ENCODE data around the gene IFNA5. TPM values are rescaled to one million over a fixed set of nuclear protein-coding genes. Genes with fewer than 3 reads are reported as not detected.

Gene IFNA5
- not detected for polyA plus RNA-seq (ENCODE audit: insufficient read length)

DNA sequence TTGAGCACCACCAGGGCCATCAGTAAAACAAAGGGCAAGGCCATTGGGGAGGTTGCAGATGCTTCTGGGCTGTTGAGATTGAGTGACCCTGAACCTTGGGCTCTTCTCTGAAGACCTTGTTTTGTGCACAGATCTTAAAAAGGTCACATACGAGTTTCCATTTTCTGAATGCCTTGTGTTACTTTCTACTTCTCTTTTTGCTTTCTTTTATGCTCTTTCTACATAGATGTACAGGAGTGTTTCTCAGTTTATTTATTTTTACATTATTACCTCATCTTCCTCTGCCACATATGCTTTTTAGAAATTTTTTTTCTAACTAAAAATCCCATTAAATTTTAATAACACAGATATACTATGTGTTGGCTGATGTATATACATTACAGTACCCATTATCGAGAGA is at the start of gene IFNA5:
IFNA5 (minus strand) TSS at position 101 of the 400 bp plus-strand sequence; CDS start at position 44, 57 bp downstream.
- no peak for DNase-seq (ENCODE audit: low read depth)

DNA sequence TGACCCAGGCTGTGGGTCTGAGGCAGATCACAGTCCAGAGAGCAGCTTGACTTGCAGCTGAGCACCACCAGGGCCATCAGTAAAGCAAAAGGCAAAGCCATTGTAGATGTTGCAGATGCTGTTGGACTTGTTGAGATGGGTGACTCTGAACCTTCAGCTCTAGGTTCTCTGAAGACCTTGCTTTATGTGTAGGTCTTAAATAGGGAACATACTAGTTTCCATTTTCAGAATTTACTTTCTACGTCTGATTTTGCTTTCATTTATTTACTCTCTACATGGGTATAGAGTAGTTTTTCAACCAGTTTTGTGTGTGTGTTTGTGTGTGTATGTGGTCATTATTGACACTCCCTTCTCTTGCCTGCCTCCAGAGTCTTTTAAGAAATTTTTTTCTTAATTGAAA is 45.7 kb upstream of the IFNA5 start, which contains the start of gene IFNA6:
IFNA6 (minus strand) TSS at position 101 of the 400 bp plus-strand sequence; CDS start at position 101, 0 bp downstream.
- DNase-seq (ENCODE audit: low read depth): no peak

DNA sequence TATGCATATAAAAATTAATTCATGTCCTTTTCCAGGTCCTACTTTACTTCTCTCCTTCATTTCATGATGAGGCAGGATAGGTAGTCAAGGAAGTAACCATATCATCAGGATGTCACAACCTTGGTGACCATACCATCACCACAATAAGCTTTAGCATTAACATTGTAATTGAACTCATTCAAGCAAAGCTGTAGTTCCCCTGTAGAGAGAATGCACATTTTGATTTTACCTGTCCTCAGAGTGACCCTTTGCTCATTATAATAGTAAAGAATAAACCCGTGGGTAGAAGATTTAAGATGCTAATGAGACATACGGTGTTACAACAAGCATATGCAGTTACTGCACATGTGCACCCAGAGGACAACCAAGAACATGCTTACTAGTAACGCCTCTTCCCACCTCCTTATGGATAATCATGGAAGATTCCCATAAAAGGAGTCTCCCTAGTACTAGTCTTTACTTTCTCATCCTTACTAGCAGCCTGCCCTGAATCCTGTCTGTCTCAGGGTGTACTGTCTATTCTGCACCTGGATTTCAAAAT is 43.4 kb upstream of the IFNA5 start:
- no peak for DNase-seq (ENCODE audit: low read depth)

DNA sequence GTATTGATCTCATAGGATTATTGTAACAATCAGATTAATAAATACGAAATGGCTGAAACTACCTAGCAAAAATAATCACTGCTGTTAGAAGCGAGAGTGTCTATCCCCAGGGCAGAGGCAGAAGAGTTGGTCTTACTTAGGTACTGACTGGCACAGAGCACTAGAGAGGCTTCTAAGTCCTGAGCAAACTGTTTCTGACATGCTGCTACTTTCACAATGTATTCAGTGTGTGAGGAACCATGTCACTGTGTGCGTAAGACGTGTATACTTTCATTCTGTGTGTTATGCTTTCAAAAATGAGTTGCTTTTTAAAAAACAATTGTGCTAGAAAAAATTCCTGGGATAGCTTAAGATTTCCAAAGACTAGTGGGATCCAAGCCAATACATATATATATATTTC is 35.6 kb upstream of the IFNA5 start:
- no peak for DNase-seq (ENCODE audit: low read depth)

DNA sequence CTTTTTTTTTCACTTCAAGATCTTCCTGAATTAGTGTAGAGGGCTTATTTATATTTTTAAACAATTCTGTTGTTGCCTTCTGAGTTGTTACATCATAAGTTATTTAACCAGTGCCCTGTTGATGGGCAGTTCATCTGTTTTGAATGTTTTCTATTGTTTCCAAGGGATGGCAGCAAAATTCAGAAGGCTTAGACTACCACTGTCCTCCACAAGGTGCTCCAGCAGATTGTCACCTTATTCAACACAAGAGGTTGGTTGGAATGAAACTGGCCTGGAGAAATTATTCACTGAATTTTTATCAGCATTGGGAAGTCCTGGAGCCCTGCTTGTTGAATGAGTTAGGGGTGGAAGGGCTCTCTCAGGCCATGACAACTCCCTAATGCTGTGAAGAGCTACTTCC is 31.3 kb upstream of the IFNA5 start:
- no peak for DNase-seq (ENCODE audit: low read depth)

DNA sequence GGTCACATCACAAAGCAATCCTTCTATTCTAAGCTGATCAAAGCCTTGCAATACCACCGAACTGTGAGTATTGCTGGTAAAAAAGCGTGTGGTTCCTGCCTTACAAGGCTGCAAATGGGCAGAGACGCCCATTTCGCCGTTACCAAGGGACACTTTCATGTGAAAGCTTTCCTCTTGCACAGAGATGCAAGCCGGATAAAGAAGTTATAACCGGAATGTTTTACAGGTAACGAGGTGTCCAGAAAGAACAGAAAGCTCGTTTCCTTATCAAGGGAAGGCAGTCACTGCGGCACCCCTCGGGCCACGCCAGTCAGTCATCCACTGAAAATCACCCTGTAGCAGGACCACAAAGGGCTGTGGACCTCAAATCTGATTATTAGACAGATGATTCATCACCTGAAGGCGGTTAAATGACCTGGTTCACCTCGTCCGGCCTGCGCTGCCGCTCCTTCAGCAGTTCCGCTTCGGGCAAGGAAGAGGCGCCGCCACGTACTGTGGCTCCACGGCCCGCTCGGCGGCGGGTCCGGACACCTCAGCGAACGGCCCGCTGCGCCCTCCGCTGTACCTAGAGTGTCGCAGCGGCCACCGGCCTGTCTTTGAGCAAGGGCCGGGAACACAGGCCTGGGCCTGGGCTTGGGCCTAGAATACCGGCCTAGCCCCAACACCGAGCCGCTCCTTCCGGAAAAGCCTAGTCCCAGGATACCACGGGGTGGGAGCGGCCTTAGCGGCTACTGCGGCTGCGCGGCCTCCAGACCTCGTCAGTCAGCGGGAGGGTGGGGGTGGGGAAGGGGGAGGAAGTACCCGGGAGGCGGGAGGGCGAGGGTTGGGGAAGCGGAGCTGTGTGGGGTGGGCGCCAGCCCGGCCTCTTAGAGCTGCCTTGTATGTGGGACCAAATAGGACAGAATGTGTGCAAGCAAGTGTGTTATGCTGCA is 29.9 kb upstream of the IFNA5 start, which contains the start of gene KLHL9:
KLHL9 (minus strand) TSS at position 704 of the 932 bp plus-strand sequence; CDS start at position 159, 545 bp downstream.
- DNase-seq (ENCODE audit: low read depth): peak; percentile 77

DNA sequence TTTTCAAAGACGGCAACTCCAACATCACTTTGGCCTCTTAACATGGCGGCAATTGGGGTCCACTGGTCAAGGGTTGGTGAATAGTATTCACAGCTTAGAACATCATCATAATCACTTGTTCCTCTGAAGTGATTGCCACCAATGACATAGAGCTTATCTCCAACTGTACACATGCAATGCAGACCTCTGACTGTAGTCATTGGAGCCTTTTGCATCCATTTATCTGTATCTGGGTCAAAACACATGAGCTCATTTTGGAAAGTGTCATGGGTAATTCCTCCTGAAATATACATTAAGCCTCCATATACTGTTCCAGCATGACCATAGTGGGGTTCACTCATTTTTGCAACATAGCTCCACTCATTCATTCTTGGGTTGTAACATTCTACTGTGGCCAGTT is 28.1 kb upstream of the IFNA5 start:
- no peak for DNase-seq (ENCODE audit: low read depth)

DNA sequence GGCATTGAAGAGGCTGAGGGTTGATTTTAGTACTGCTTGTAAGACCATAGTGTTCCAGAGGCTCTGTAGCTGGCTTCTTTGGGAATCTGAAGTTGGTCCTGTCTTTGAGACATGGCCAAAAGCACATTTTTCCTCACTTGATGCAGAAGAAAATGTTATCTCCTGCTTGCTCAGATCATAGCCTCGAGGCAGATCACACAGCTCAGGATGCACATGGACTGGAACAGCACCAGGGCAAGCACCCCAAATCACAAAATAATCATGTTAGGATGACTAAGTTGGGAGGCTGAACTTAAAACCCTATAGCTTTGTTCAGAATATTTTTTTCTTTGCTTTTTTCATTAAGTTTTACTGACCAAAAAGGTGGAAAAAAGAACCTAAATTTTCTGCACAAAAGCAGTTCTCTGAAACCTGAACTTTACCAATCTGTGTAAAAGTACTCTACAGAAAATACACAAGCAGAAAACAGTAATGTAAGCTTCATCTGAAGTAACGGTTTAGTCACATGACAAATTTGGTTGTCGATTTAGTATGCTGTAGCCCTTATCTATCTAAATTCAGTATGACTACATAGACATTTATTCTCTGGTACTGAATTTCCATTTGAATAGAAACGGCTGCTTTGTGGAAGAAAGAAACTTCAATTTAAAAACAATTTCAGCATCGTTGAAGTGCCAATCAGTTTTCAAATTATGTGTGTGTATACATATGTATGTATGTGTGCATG is 26.7 kb upstream of the IFNA5 start:
- DNase-seq (ENCODE audit: low read depth): no peak

DNA sequence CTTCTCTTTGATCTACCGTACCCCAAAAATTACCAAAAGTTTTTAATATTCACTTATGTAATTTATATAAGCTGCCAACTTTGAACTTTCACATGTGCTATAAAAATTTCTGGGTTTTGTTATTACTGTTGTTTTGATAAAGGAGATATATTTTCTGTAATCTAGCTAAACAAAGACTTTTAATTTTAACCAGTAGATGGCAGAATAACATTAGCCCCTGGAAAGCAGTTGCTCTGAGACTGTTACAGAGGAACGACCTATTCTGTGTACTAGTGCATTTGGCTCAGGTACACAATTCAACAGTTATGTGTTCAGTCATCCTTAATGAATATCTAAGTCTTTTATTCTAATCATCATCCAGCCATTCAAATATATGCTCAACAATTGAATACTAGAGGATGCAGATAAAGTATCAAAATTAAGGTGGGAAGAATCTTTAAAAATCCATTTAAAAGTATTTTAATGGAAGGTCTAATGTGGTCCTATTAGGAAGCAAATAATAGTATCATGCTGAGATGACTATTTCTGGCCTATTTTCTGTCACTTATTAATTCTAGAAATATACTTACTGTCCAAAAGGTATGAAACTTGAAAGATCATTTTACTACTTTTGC is 21.5 kb upstream of the IFNA5 start:
- DNase-seq (ENCODE audit: low read depth): no peak

DNA sequence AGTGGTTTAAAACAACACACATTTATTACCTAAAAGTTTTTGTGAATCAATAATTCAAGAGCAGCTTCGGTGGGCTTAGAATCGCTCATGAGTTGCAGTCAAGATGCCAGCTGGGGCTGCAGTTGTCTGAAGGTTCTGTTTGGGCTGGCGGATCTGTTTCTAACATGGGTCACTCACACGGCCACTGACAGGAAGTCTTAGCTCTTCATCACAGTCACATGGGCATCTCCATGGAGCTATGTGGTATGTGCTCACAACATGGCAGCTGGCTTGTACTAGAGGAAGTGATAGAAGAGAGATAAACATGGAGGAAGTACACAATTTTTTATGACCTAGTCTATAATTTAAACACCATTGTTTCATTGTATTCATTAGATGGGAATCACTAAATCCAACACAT is 18.9 kb upstream of the IFNA5 start:
- no peak for DNase-seq (ENCODE audit: low read depth)

DNA sequence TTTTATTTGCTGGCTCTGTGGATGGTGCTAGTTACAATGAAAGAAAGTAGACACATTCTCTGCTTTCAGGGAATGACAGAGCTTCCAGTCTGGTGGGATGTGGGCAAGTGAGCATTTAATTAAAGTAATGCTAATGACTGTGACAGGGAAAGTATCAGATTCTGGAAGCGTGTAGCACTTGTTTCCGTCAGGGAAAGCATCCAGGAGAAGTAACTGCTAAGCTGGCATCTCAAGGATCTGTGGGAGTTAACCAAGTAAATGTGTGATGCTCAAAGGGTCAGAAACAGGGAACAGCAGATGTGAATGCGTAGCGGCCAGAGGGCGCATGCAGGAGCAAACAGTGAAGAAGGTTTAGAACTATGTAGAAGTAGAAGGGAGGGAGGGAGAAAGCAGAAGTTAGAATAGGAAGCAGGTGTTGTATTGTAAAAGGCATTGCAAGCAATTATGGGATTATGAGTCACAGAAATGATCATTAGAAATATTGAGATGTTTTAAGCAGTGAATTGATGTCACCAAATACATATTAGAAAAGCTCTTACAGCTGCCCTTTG is 17.9 kb upstream of the IFNA5 start:
- no peak for DNase-seq (ENCODE audit: low read depth)

DNA sequence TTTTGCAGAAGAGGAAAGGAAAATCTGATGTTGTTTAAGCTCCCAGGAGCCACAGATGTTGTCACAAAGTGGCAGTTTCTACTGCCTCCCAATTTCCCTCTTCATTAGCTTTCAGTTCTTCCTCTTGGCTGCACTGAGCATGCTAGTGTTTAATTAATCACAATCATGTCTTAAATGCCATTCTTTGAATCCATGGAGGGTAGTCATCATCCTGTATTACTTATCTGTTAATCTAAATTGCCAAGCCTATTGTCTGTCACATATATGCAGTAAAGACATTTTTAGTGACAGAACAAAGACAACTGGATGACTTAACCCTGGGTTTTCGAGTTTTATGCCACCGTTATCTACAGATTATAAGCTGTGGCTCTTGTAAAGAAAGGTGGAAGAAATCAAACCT is 15.4 kb upstream of the IFNA5 start:
- DNase-seq (ENCODE audit: low read depth): no peak

DNA sequence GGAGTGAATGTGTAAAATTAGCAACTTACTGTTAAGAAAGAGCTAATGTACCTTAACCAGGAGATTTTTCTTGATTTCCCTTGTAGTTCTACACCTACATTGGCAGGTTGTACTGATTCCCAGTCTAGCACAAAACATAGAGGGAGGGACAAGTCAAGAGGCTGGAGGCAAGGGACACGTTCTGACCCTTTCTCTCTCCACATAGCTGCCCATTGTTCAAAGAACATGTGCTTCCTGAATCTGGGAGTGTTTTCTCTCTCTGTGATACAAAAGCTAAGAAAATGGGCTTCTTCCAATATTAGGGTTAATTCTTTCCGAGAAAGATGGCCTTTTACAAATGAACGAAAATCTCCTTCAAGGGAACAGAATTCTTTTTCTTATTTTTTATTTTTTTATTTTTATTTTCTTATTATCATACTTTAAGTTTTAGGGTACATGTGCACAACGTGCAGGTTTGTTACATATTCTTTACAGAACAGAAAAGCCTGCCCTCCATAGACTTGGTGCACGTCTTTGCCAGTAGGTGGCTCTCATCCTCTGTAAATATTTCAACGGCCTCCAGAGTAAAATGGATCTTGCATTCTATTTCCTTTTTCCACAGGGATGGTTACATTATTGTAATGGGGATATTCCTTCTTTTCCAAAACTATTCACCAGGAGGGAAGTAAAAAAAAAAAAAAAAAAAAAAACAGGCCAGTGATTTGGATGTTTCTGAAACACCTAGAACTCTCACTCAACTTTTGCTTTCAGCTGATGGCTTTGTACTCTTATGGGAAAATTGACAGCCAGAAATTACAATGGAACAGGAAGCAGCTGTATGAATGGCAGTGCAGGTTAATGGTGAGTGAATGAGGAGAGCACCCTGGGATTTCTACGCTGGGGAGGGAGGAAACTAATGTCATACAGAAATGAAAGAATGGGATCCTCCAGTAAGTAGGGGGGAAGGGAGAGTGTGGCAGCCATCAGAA is 13.1 kb upstream of the IFNA5 start:
- no peak for DNase-seq (ENCODE audit: low read depth)

DNA sequence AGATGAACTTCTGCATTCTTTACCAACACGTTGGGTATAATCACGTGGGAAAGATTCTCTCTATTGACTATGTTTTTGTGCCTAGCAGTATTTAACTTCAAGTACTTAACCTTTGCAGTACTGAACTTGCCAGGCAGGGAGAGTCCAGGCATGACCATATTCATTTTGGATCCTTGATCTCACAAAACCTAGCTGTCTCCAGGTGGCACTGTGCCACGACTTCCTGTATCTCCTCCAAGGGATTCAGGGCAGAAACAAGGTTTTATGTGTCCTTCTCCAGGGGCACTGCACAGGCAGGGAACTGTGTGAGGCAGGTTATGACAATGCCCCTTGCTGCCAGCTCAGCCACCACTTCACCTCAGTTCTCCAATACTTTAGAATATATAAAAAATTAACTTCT is 11.7 kb upstream of the IFNA5 start:
- DNase-seq (ENCODE audit: low read depth): no peak

DNA sequence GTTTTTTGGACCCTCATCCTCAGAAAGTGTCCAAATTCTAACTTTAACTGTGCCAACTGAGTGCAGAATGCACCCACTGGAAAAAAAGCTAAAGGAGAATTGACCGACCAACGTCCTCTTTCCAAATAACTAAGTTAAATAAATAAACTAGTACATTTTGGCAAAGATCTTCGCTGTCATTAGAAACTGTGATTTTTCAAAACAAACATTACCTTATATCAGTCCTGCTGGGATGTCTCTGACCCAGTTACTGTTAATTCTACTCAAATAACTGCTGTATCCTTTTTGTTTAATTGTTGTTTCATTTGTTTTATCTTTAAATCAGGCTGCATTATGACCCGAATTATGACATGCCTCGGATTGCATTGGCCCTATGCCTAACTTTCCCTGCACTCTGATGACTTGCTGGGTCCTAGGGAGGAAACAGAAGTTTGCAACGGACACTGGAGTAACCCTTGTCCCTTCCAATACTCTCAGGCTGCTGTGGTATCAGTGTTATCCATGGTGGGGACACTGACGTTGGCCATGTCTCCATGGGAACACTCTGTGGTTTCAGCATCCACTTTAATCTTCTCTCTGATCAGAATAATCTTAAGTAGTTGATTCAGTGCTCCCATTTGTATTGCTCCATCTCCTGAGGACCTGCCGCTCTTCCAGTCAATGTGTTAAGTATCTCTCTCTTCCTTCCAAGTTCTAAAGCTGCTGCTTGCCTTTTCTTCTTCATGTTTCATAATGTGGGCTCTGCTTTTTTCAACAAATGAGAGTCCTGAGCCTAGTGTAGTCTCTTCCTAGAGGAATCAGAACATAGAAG is 11.1 kb upstream of the IFNA5 start:
- DNase-seq (ENCODE audit: low read depth): no peak

DNA sequence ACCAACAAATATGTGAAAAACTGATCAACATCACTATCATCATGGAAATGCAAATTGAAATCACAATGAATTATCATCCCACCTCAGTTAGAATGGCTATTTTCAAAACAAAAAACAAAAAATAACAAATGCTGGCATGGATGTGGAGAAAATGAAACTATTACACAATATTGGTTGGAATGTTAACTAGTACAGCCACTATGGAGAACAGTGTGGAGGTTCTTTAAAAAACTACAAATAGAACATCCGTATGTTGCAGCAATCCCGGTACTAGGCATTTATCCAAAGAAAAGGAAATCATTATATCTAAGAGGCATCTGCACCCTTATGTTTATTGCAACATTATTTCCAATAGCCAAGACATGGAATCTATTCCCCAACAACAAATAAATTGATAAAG is 9.0 kb upstream of the IFNA5 start:
- no peak for DNase-seq (ENCODE audit: low read depth)

DNA sequence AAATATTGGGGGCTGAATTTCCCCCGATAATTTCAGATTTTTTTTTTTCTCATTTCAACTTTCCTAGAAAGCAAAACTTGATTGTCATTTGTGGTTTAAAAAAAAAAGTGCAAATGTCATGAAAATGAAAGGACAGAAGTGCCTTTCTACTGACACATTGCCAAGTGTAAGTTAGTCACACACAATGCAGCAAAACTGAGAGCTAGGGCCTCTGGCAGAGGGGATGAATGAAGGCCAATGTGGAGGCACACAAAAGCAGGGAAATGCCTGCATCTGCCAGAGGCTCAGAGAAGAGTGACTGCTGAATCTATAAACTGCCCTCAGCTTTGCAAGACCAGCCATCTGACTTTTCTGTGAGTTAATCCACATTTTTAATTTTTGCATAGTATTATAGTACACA is 6.8 kb upstream of the IFNA5 start:
- no peak for DNase-seq (ENCODE audit: low read depth)

DNA sequence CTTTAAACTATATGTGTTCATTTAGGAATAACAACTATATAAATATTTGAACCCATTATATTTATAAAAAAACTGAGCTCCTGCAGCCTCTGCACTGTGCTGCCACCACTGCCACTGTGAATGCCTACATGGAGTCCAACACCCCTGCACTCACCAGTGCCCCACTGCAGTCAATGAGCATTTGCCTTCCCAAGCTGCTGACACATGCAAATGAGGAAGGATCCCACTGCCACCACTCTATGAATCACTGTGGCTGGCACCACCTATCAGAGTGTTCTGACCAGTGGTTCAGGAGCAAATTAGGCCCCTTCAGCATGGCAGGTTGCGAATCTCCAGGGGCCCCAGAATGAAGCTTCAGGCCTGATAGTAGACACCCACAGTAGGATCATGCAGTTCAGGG is 9.1 kb downstream of the IFNA5 start:
- no peak for DNase-seq (ENCODE audit: low read depth)

DNA sequence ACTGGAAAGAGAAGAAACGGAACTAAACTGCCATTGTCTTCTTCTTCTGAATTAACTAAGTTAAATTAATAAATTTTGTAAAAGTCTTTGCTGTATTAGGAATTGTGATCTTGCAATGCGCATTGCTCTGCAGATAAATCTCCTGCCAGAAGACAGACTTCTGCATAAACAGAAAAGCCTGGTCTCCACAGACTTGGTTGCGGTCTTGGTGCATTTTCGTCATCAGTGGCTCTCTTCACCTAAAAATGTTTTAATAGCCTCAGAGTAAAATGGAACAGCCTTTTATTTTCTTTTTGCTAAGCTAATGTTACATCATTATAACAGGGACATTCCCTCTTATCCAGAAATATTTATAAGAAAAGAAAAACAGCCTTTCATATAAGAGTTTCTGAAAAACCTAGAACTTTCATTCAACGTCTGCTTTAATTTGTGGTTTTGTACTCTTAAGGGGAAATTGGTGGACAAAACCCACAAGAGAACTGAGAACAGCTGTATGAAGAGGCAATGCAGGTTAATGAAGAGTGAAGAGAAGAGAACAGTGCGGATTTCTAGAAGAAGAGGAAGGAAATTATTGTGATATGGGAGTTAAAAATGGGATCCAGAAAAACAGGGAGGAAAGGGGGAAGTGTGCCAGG is 10.1 kb downstream of the IFNA5 start:
- no peak for DNase-seq (ENCODE audit: low read depth)

Data from forelimb muscle (tissue), 1 donor.